ENCODE results near the gene GPATCH11. TPM values are rescaled to one million over a fixed set of nuclear protein-coding genes. Genes with fewer than 3 reads are reported as not detected.

Gene GPATCH11
- total and polyA plus RNA-seq, 2 of the 4 experiments (the other 2 are of a cell fraction): 3.9 to 4.7 TPM

DNA sequence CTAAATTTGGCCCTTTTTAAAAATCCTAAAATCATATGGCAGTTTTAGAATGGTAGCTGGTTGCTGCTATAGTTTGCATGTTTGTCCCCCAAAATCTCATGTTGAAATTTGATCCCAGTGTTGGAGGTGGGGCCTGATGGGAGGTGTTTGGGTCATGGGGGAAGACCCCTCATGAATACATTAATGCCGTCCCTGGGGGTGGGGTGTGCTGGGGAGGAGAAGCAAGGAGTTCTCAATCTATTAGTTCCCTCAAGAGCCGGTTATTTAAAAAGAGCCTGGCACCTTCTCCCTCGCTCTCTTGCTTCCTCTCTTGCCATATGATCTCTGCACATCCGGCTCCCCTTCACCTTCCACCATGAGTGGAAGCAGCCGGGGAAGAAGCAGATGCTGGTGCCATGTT, 20.8 kb downstream of the GPATCH11 start:
- Histone ChIP-seq H2BK5ac (ENCODE audit: low read depth, low read length, poor library complexity, severe bottlenecking) (no peak overlapping the region), H3K18ac (ENCODE audit: low read depth, low read length) (no peak overlapping the region), H3K4ac (ENCODE audit: low read depth, low read length) (no peak overlapping the region), H3K9me1 (ENCODE audit: insufficient read depth, low read length) (no peaks in the 10 kb centered on the region; the same call in 1 of the 2 replicates), H3K56ac (ENCODE audit: extremely low read depth, insufficient read depth, low read length) (no peak overlapping the region), H2BK120ac (ENCODE audit: low read depth, low read length) (no peak overlapping the region), H2AFZ (replicated peaks; ENCODE audit: low read length, poor library complexity) (no peak overlapping the region), H4K91ac (ENCODE audit: insufficient read depth, low read depth, low read length) (no peak overlapping the region), H3K4me3 (ENCODE audit: insufficient read depth, low read depth, low read length) (no peak overlapping the region), H2BK20ac (ENCODE audit: low read depth, low read length) (no peak overlapping the region), H3K14ac (replicated peaks; ENCODE audit: low read depth, low read length) (no peak overlapping the region), H3K4me1 (ENCODE audit: control insufficient read depth, insufficient read depth, low read length) (no peaks in the 10 kb centered on the region), H2AK5ac (ENCODE audit: low read depth, low read length) (no peak overlapping the region), H2BK15ac (ENCODE audit: low read depth, low read length) (no peak overlapping the region), H4K8ac (ENCODE audit: low read depth in 2 of 2, low read length in 2 of 2) (no peak overlapping the region), H3K9me3 (ENCODE audit: control insufficient read depth, insufficient read depth, low read length) (no peaks in the 10 kb centered on the region), H3K9ac (ENCODE audit: low read depth, low read length) (no peak overlapping the region), H3K23ac (ENCODE audit: low read depth, low read length) (no peak overlapping the region), H4K20me1 (ENCODE audit: insufficient read depth, low read length) (no peaks in the 10 kb centered on the region), H4K5ac (ENCODE audit: low read depth, low read length) (no peak overlapping the region), H3K36me3 (ENCODE audit: control insufficient read depth, insufficient read depth, low read length) (peaks cover 18% of the 10 kb centered on the region), H2AK9ac (replicated peaks; ENCODE audit: low read depth, low read length, poor library complexity) (no peak overlapping the region), H3K27ac (ENCODE audit: insufficient read depth, low read length) (no peak overlapping the region), H3K79me1 (ENCODE audit: low read depth in 1 of 2, low read length in 2 of 2) (no peaks in the 10 kb centered on the region), H3K27me3 (ENCODE audit: control insufficient read depth, insufficient read depth, low read length) (no peaks in the 10 kb centered on the region), H3K4me2 (ENCODE audit: low read depth, low read length) (no peak overlapping the region)
- WGBS, 2 experiments (ENCODE audit: extremely low coverage in 2 of 2, insufficient read length in 1 of 2): 95% methylated on average over 4 of the region's 5 CpGs; no CpG with 5 or more reads in 1 of the 2 experiments
- no peak for ATAC-seq (ENCODE audit: low read depth)
- dilution Hi-C loops (cut with HindIII; ENCODE audit: low sequenced_read_pairs, unreplicated experiment) (no loop called here), in situ Hi-C loops (cut with MboI; ENCODE audit: low sequenced_read_pairs) (no loop called here), intact Hi-C loops (cut with micrococcal nuclease) (no loop called here)
- ChIA-PET CTCF (no interaction called here), POLR2A (ENCODE audit: unreplicated experiment) (interaction anchor here (0.5 to 0.7 kb wide), 2 partner anchors 13 to 370 kb away, joined by 3 read pairs; no protein-coding TSS in a partner anchor)
- TF ChIP-seq FOS (IDR thresholded peaks at IDR 0.05; ENCODE audit: low read depth, low read length): no peak
- no peak for TF ChIP-seq RFX5 (IDR thresholded peaks at IDR 0.05; ENCODE audit: low read depth, low read length)
- TF ChIP-seq POLR2A (IDR thresholded peaks at IDR 0.05; ENCODE audit: low read depth, low read length): no peak
- no peak for TF ChIP-seq RCOR1 (IDR thresholded peaks at IDR 0.05; ENCODE audit: insufficient replicate concordance, low read length)
- TF ChIP-seq, protein P1, sequence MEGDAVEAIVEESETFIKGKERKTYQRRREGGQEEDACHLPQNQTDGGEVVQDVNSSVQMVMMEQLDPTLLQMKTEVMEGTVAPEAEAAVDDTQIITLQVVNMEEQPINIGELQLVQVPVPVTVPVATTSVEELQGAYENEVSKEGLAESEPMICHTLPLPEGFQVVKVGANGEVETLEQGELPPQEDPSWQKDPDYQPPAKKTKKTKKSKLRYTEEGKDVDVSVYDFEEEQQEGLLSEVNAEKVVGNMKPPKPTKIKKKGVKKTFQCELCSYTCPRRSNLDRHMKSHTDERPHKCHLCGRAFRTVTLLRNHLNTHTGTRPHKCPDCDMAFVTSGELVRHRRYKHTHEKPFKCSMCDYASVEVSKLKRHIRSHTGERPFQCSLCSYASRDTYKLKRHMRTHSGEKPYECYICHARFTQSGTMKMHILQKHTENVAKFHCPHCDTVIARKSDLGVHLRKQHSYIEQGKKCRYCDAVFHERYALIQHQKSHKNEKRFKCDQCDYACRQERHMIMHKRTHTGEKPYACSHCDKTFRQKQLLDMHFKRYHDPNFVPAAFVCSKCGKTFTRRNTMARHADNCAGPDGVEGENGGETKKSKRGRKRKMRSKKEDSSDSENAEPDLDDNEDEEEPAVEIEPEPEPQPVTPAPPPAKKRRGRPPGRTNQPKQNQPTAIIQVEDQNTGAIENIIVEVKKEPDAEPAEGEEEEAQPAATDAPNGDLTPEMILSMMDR (conservative IDR thresholded peaks at IDR 0.05; ENCODE audit: low read depth, low read length): no peak
- TF ChIP-seq SMC3 (IDR thresholded peaks at IDR 0.05; ENCODE audit: low read depth, low read length): no peak
- no peak for TF ChIP-seq MAZ (IDR thresholded peaks at IDR 0.05; ENCODE audit: borderline replicate concordance, low read depth, low read length)
- TF ChIP-seq CEBPB (IDR thresholded peaks at IDR 0.05; ENCODE audit: low read depth, low read length): no peak
- TF ChIP-seq CHD1 (IDR thresholded peaks at IDR 0.05; ENCODE audit: low read depth, low read length): no peak
- TF ChIP-seq, protein P2, sequence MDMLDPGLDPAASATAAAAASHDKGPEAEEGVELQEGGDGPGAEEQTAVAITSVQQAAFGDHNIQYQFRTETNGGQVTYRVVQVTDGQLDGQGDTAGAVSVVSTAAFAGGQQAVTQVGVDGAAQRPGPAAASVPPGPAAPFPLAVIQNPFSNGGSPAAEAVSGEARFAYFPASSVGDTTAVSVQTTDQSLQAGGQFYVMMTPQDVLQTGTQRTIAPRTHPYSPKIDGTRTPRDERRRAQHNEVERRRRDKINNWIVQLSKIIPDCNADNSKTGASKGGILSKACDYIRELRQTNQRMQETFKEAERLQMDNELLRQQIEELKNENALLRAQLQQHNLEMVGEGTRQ (IDR thresholded peaks at IDR 0.05; ENCODE audit: low read depth, low read length): no peak
- no peak for TF ChIP-seq BHLHE40 (IDR thresholded peaks at IDR 0.05; ENCODE audit: low read depth, low read length)
- TF ChIP-seq MXI1 (IDR thresholded peaks at IDR 0.05; ENCODE audit: borderline replicate concordance, low read depth, low read length): no peak
- TF ChIP-seq MAFK (IDR thresholded peaks at IDR 0.05; ENCODE audit: low read depth, low read length): no peak
- TF ChIP-seq, protein P3, sequence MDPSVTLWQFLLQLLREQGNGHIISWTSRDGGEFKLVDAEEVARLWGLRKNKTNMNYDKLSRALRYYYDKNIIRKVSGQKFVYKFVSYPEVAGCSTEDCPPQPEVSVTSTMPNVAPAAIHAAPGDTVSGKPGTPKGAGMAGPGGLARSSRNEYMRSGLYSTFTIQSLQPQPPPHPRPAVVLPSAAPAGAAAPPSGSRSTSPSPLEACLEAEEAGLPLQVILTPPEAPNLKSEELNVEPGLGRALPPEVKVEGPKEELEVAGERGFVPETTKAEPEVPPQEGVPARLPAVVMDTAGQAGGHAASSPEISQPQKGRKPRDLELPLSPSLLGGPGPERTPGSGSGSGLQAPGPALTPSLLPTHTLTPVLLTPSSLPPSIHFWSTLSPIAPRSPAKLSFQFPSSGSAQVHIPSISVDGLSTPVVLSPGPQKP (IDR thresholded peaks at IDR 0.05; ENCODE audit: borderline replicate concordance, low read depth, low read length): no peak
- TF ChIP-seq RAD21 (IDR thresholded peaks at IDR 0.05; ENCODE audit: low read length): no peak
- DNase-seq: no peak
- no TSS peak for BruUV-seq (replicated peaks)

Measured in IMR-90 (cell line).